Activated CD4-positive, alpha-beta T cell treated with anti-CD3 and anti-CD28 coated beads, Interleukin-2, amount 50 U/mL, for 4 hours (primary cell): ENCODE measurements around the gene DENND1A.

Experiments used
- DNase-seq, 2 experiments: peaks; one replicate each; pipeline ENCODE4 v3.0.0-alpha.2; 2020

The DENND1A gene

DNA sequence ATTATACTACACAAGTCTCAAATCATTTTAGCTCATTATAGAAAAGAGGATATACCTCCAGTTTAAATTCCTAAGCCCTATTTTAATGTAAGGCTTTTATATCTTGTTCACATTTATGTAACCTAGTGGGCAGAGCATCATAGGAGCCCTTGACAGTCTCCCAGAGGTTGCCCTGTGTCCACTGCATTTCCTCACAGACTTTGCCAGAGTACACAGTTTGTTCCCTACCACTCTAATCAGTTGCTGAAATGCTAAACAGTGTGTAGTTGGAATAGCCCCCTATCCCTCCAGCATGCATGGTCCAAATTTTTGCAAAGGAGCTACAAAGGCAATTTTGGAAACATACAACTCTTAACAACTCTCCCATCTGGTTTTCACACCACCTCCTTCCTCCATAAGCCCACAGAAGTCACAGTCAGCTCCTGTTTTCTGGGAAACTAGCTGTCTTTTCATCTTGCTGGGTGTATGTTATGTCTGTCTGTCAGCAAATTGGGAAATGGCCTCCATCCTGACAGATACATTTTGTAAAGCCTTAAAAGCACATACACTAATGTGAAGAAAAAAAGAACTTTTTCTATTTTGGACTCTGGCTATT, 212.2 kb downstream of the DENND1A start:
- no peak for DNase-seq

DNA sequence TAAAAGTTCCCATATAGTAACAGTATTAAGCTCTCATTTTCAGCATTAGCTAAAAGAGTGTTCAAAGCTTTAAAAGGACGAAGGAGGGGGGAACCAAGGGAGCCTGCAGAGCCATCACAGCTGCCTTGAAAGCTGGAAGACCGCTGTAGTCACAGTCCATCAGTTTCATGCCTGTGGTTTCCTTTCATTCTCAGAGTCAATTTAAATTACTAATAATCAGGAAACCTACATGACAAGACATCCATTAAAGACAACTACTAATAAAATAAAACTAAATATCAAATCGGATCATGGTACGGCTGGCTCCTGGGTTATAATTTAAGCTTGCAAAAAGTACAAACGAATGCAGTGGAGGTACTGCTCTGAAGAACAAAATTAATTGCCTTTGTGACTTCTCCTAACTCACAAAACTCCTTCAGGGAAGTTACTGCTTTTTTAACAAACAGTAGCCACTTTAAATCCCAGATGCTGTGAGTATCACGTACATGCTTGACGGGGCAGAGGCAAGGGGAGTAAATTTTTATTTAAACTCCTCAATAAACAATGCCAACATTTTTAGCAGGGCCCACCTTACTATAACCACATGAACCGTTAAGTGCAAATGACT, 213.5 kb downstream of the DENND1A start:
- DNase-seq, result no peak

DNA sequence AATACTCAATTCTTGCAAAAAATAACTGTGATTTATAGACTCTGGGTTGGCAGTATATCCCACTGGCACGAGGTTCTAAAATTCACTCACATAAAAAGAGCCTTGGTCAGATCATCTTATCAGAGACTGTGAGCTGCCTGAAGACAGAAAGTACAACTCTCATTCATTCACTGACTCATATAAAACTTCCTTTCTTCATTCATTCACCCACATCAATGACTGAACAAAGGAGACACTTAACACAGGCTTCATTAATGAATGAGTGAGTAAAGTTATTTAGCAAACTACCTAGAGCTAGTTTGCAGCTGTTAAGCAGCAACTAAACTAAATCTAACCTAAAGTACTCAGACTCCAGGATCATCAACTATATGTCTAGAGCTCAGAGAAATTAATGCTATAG, 214.7 kb downstream of the DENND1A start:
- no peak for DNase-seq

DNA sequence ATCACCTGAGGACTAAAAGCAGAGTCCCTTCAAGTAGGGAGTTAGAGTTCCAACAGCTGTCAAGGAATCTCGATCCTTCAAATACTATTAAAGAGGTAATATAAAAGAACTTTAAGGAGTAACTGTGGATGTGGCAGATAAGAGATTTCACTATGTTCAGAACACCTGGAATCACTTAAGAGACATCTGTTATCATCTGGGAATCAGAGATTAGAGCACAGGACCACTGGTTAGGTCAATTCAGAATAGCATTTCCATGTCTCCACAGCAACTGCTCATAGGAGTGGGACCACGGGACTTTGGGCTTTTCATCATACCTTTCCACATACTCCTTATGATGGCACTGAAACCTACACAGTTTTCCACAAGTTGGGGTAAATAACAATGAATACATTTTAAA, 216.6 kb downstream of the DENND1A start:
- no peak for DNase-seq

DNA sequence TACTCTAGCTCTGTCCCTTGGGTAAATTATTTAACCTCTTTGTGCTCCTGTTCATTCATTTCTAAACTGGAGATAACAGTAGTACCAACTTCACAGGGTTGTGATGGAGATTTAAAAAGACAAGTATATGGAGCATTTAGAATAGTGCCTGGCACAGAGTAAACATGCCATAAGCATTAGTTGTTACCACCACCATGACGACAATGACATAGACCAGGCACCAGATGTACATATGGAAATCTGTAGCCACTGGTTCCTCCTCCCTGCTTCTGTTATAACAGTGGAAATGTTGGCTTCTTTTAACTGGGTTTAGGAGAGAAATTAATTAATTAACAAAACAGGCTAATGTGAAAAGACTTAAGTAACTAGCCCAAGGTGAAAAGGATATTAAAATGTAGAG, 217.5 kb downstream of the DENND1A start:
- no peak for DNase-seq

DNA sequence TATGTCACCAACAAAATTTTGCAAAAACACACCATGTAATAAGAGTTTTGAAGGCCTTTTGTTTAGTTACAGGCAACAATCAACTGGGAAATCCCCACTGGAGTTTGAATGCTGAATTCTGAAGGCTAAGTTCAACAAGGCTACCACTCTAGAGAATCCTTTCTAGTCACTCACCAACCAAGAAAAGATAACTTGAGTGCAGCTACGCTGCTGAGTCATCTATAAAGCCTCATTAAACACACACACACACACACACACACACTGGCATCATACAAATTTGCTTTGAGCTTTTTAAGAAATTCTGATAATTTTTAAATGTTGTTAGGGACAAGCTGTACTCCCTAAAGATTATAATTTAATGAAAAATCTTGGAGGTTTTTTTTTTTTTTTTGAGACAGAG, 219.6 kb downstream of the DENND1A start:
- DNase-seq, result no peak

DNA sequence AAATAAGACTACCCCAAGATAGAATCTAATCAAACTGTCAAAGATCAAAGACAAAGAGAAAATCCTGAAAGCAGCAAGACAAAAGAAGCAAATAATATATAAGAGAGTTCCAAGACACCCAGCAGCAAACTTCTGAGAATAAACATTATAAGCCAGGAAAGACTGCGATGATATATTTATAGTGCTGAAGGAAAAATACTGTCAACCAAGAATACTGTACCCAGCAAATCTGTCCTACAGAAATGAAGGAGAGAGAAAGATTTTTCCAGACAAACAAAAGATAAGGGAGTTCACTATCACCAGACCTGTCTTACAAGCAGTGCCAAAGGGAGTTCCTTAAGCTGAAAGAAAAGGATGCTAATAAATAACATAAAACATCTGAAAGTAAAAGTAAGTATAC, 227.4 kb downstream of the DENND1A start:
- no peak for DNase-seq

DNA sequence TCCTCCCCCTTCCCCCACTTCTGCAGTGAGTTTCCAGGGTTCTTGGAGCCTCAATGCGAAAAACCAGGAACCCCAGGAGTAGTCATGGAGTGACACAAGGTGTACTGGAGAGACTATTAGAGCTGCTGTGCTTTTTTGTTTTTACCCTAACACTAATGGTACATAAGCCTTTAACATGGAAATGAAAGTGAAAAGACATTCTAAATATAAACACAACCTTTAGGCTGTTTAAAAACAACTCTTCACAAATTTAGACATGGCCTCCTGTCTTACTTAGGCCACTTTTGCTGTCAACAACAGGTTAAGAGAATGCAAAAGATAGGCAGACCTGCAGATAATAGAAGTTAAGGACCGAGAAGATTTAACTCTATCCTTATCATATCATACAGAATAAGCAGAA, 232.2 kb downstream of the DENND1A start:
- DNase-seq, result no peak

DNA sequence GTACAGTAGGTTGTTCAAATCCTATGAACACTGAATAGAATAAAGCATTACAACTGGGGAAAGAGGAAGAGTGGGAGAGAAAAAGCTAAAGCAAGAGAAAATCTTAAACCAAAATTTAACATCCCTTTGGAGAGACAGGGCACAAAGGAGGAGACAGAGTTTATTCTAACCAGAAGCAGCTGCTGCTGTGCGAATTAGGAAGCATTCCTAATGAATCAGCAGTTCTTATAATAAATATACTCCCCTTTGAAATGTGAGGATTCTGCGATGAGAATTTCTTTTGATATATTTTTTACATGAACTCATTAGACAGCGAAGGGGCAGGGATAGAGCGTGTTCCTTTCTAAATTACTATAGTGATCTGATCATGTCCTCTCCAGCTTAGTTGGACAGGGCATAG, 233.4 kb downstream of the DENND1A start:
- no peak for DNase-seq

DNA sequence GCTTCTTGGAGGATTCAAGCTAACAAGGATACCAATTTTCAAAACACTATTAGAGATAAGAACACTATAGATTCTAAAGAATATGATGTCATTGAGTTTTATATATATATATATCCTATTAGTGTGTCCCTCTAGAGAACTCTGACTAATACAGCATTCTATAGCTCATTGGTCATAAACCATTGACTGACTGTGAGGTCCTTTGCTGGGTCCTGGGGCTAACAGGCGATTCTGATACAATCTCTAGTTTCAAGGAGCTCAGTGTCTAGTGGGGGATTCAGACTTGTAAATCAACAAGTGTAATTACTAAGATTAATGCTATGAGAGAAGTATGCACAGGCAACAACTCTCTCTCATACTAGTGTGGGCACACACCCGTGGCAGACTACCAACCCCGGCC, 234.5 kb downstream of the DENND1A start:
- DNase-seq, result no peak

DNA sequence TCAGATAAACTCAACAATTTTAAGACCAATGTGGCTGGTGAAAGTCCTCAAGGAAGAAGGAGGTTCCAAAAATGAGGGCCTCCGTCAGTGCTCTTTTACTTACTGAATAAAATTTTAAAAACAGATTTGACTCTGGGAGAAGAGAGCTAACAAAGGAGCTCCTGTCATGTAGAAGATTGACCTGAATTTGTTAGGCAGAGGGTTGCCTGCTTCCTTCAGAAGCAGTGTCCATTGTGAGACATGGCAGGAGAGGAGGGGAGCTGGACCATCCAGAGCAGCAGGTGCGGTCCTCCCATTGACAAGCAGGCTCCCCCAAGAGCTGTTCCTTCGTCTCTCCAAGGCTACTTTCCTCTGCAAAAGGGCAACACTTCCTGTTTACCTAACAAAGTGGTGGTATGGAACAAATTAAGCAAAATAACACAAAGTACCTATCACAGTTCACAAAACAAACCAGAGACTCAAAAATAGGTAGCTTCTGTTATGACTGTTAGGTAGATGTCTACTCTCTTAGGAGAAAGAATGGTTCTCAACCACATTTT, 238.1 kb downstream of the DENND1A start:
- no peak for DNase-seq

DNA sequence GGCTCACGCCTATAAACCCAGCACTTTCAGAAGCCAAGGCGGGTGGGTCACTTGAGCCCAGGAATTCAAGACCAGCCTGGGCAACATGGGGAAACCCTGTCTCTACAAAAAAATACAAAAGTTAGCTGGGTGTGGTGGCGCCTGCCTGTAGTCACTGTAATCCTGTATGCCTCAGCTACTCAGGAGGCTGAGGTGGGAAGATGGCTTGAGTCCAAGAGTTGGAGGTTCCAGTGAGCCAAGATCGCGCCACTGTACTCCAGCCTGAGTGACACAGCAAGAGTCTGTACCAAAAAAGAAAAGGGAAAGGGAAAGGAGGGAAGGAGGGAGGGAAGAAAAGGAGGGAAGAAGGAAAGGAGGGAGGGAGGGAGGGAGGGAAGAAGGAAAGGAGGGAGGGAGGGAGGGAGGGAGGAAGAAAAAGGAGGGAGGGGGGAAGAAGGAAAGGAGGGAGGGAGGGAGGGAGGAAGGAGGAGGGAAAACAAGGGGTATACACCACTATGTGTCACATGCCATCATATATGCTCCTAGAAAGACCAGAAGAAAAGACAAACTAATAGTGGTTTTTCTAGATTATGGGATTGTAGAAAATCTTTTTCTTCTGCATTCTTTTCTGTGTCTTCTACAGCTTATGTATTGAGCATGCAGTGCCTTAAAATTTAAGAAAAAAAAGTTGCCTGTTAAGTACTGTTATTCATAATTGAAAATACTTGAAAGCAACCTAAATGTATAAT, 240.1 kb downstream of the DENND1A start:
- no peak for DNase-seq

DNA sequence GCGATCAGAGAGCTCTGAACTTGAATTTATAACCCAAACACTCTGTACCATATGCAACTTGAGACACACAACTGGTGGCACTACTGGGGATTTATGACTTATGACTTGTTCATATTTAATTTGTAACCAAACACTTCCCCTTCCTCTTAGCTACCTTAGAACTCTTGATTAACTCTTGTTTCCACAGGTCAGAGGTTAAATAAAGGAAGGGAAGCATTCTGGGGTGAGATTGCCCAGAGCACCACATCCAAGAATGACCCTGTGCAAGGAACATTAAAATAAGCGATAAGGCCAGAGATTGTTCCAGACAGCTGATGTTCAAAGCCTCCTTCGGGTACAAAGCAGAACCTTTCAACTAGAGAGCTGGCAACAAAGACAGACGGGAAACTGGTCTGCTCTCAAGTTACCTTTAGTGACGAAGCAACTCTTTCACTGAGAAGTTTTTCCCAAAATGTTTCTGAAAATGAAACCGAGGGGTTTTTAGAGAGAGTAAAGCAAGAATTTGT, 242.6 kb downstream of the DENND1A start:
- DNase-seq, result no peak

DNA sequence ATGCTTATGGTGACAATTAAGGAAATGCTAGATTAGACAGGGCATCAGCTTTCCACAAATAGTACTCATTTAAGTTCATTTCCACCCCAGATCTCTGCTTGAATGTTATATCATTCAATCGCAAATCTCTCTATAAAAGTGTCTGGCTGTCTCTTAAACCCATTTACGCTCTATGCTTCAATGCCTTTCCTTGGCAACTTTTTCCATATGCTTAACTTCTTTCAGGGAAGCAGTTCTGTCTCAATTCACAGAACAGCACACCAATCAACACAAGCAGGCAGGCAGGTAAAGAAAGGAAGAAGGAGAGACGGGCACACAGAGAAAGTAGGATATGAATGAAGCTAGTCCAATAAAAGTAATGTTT, 243.1 kb downstream of the DENND1A start:
- no peak for DNase-seq

DNA sequence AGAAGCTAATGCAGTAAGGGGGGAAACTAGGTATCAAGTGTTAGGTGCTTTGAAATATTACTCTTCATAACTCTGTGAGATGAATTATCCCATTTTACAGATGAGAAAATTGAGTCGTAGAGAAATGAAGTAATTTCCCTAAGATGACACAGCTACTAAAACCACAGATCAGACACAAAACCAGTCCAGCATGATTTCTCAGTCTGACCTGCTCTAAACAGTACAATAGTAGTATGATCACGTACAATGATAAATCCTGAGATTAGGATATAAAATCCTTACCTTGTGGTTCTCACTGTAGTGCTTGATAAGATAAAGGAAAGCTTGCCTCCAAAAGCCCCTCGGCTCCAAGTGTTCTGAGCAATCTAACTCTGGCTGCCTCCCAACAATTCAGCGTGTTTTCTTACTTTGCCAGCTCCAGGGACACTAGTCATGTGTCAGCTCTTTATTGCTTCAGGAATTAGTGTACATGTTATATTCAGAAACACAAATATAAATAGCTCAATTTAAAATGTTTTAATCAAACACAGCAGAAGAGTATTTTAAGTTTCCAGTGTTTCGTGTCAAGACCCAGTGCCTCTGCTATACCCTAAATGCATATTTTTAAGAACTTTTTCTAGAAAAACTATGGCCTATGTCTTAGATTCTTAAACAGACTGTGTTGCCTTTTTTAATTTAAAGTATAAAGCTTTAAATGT, 243.6 kb downstream of the DENND1A start:
- DNase-seq, result no peak

DNA sequence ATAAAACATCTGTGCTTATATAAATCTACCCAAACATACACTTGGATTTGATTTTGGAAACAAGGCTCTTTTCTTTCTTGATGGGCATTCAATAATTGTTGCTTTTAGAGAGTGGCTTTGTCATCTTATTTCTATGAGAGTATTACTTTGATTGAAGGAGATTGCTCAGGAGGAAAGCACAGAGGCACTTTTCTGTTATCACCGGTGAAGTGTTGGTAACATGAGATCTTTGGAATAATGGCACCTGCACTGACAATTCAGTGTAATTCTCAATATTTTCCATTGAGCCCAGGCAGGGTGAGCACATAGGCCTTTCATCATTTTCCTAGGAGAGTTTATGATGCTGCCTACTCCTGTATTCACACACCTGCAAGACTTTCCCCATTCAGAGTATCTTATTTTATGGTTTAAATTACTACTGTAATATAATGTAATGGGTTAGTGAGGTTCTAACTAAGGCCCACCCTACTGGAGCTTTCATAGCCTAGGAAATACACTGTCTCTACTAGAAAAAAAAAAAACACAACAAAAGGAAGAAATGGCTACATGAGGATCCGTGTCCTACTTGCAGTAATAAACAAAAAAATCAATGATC, 244.3 kb downstream of the DENND1A start:
- DNase-seq, result no peak

DNA sequence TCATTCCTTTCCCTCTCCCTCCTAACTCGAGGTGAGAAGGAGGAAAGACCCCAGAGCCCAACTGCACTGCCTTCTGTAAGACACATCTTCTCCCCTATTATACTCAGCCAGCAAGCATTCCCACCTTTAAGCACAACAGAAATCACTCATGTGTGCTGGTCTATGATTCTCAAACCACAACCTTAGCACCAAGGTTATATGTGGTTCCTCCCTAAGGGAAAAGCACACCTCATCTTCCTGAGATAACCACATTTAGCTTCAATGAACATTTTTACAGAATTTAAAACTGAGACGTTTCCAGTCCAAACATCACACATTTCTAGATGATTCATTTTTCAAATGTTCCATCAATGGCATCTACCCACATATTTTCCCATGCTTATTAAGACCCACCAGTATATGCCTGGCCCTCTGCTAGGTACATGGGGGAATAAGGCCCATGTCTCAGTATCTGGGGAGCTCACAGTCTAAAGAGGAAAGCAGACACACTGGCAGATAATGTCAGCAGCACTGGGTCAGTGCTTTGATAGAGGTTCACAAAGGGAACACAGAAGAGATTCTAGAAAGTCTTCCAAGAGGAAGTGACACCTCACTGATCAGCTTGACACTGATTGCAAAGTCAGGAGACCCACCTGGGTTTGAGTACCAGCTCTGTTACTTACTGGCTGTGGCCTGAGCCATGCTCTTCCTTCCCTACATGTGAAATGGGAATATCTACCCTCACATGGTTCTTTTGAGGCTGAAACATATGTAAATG, 245.4 kb downstream of the DENND1A start:
- DNase-seq, result no peak

DNA sequence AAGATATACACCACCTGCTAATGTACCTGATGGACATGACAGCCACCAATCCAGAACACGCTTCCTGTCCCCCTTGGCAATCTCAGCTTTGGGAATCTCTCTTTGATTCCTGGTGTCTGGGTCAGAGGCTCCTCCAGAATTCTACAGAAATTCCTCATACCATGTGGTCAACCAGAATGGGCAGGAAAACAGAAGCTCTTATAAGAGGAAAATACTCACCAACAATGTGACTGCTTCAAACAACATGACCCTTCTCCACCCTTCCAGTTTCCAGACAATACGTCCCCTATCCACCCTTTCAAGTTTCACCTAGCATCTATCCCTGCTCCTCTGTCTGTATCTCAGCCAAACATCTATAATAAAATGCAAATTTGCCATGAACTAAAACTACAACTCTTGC, 247.2 kb downstream of the DENND1A start:
- no peak for DNase-seq

DNA sequence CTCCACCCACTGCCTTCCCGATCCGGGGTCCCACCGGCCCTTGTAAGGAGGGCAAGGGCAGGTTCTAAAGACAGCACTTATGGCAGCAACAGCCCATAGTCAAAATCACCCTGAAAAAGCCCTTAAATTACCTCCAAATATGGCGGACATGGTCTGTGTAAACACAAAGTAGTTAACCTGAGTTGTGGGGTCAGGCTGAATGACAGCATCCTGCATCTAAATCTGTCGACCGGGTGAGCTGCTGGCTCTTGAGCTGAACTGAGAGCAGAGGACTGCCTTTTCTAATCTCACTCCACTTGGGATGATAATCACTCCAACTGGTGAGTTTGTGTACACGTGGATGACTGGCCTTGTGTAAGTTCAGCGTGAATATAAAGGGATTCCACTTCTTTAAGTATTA, 249.6 kb downstream of the DENND1A start:
- DNase-seq, result no peak

DNA sequence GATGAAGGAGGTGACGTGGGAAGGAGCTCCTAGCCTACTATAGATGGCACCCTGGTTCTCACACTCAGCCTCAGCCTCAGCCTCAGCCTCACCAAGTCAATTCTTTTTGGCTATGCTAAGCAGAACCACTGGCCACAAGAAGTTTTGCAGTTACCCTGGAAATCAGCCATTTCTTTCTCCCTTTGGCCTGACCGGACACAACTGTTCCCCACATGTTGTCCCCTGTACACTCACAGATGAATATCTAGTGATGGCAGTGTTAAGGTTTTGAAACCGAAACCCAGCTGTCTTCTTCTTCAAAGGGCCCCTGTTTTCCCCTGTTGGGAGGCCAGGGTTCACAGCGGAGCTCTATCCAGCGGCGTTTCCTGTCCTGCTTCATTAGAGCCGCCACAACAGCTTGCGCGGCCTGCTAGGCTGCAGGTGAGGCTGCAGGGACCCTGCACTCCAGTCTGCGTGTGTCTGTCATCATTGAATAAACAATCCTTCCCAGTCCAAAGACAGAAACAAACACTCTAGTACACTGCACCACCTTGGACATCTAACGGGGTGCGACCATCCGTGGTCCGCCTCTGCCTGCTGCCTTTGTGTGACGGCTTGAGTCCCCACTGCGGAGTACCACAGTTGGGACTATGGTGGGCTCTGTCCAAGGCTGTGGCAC, 250.5 kb downstream of the DENND1A start:
- DNase-seq, result no peak

DNA sequence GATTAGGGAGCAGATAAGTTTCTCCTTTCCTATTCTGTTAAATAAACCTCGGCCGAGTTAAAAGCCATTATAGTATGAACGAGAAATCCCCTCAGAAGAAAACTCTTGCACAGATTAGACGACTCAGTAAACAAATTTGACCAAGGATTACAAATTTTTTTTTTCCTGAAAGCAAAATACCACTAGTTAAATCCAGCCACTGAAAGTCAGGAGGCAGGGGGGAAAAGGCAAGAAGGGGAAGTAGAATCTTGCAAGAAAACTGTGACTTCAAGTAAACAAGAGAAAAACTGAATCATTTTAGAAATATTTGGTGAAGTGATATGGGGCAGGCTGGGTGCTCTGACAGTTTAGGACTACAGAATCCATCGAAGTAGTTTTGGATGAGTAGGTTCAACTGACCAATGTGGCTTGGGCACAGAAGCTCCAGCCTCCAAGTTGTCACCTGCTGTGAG, 251.0 kb downstream of the DENND1A start:
- no peak for DNase-seq
